Endothelial cell (in vitro differentiated cells): ENCODE measurements around the gene COTL1. TPM values are rescaled to one million over a fixed set of nuclear protein-coding genes. Genes with fewer than 3 reads are reported as not detected.
A peak's percentile ranks its signal among the peaks of the same experiment; 100 is the strongest.

Experiments
- DNase-seq: peaks from one replicate; pipeline ENCODE4 v3.0.0; 2021; ENCODE audit warnings: low spot score
- H3K27ac Mint-ChIP-seq: one replicate; pipeline ENCODE4 v1.8.0; 2021; ENCODE audit warnings: mixed read lengths, inconsistent platforms; ENCODE audit not compliant: unreplicated experiment
- H3K27me3 Mint-ChIP-seq: one replicate; pipeline ENCODE4 v1.8.0; 2021; ENCODE audit warnings: mild to moderate bottlenecking, moderate library complexity, mixed read lengths, inconsistent platforms; ENCODE audit not compliant: unreplicated experiment
- H3K36me3 Mint-ChIP-seq: one replicate; pipeline ENCODE4 v1.8.0; 2021; ENCODE audit warnings: mild to moderate bottlenecking, low read depth, mixed read lengths, inconsistent platforms; ENCODE audit not compliant: unreplicated experiment
- H3K4me1 Mint-ChIP-seq: one replicate; pipeline ENCODE4 v1.8.0; 2021; ENCODE audit warnings: mild to moderate bottlenecking, mixed read lengths, inconsistent platforms; ENCODE audit not compliant: unreplicated experiment
- H3K4me3 Mint-ChIP-seq: one replicate; pipeline ENCODE4 v1.8.0; 2021; ENCODE audit warnings: mild to moderate bottlenecking, mixed read lengths, inconsistent platforms; ENCODE audit not compliant: unreplicated experiment
- H3K9me3 Mint-ChIP-seq: one replicate; pipeline ENCODE4 v1.8.0; 2021; ENCODE audit warnings: mixed read lengths, inconsistent platforms; ENCODE audit not compliant: unreplicated experiment
- CTCF ChIP-seq: fragments of 200-600 bp; sonication (generic); IDR thresholded peaks from one replicate; pipeline ENCODE4 v1.5.0; 2021; ENCODE audit warnings: antibody characterized with exemption; ENCODE audit not compliant: unreplicated experiment
- total RNA-seq: library from RNA; stranded (reverse); fragmentation: NEBNext Ultra II Directional; extraction: Animal tissue kit (Norgen Biotek cat#: 25700); gene quantifications from one replicate; pipeline ENCODE4 v1.2.1, GENCODE V29; 2021; ENCODE audit not compliant: unreplicated experiment

Gene COTL1
- total RNA-seq, 1 donor from 2014 or later, result 87.3 TPM

- TF ChIP-seq CTCF, result no peak
- Mint-ChIP-seq H3K27me3 (peaks cover 11% of the 10 kb centered on the region), H3K4me3 (no peak overlapping the region), H3K4me1 (peaks cover 10% of the 10 kb centered on the region), H3K36me3 (peaks cover 4% of the 10 kb centered on the region), H3K27ac (peak overlapping the region; percentile 27), H3K9me3 (no peaks in the 10 kb centered on the region)
- no peak for DNase-seq
Measured at GRCh38 chr16:84643674-84644073, 25.8 kb upstream of the COTL1 start.

DNA sequence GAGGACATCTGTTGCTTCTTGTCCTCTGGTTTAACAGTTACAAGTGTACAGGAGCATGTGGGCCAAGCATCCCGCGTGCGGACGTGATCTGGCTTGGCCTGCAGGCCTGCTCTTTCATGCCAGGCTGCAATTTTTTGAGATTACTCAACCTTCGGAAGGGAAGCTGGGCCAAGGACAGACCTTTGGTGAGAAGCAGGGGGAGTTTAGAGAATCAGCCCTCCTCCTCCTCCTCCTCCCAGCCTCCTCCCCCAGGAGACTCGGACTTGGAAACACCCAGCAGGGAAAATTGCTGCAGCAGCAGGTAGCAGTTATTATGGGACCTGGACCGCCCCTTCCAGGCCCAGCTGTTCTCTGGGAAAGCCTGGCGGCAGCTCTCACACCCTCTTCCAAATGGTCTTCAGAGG lies 25.3 kb upstream of the COTL1 start:
- no peaks in the 10 kb centered on the region for H3K9me3 Mint-ChIP-seq
- DNase-seq, result no peak
- H3K27ac Mint-ChIP-seq, result no peak overlapping the region
- TF ChIP-seq CTCF, result no peak
- no peak overlapping the region for H3K4me3 Mint-ChIP-seq
- H3K36me3 Mint-ChIP-seq, result peaks cover 4% of the 10 kb centered on the region
- H3K4me1 Mint-ChIP-seq, result peaks cover 10% of the 10 kb centered on the region
- peaks cover 11% of the 10 kb centered on the region for H3K27me3 Mint-ChIP-seq

DNA sequence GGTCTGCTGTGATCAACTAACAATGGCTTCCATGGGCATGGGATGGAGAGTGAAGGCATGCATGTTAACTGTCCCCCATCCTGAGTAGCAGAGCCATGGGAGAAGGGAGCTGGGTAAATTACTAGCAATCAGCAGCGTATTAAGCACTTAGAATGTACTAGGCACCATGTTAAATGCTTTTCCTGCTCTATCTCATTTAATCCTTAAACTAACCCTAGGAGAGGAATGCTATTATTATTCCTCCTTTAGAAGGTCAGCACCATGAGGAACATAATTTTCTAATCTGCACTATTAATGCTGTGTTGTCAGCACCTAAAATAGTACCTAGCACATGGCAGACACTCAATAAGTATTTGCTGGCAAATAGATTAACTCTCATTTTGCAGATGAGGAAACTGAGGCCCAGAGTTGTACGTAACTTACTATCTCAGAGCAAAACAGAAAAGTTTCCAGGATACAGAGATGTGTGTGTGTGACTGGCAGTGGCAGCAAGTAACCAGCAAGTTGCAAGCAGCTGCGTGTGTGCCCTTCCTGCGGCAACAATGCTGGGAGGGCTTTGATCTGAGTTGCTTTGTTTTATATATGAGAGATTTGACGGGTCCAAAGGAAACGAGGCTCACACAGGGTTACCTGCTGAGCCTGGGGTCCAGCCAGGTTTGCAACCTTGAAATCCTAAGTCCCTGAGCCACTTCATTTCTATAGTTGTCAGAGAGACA lies 23.9 kb upstream of the COTL1 start:
- DNase-seq, result no peak
- no peaks in the 10 kb centered on the region for H3K36me3 Mint-ChIP-seq
- no peak for TF ChIP-seq CTCF
- H3K27ac Mint-ChIP-seq, result peak overlapping the region; percentile 13
- H3K4me3 Mint-ChIP-seq, result no peak overlapping the region
- H3K9me3 Mint-ChIP-seq, result no peaks in the 10 kb centered on the region
- H3K27me3 Mint-ChIP-seq, result peaks cover 8% of the 10 kb centered on the region
- H3K4me1 Mint-ChIP-seq, result peaks cover 7% of the 10 kb centered on the region

- H3K27me3 Mint-ChIP-seq, result peaks cover 8% of the 10 kb centered on the region
- no peaks in the 10 kb centered on the region for H3K9me3 Mint-ChIP-seq
- no peak overlapping the region for H3K4me3 Mint-ChIP-seq
- no peak overlapping the region for H3K27ac Mint-ChIP-seq
- TF ChIP-seq CTCF, result no peak
- no peaks in the 10 kb centered on the region for H3K36me3 Mint-ChIP-seq
- no peak for DNase-seq
- H3K4me1 Mint-ChIP-seq, result peaks cover 7% of the 10 kb centered on the region
Measured at GRCh38 chr16:84640145-84640544, 22.3 kb upstream of the COTL1 start.

- Mint-ChIP-seq H3K27ac (no peak overlapping the region), H3K27me3 (peaks cover 7% of the 10 kb centered on the region), H3K36me3 (no peaks in the 10 kb centered on the region), H3K4me1 (peaks cover 7% of the 10 kb centered on the region), H3K9me3 (no peaks in the 10 kb centered on the region), H3K4me3 (no peak overlapping the region)
- no peak for DNase-seq
- no peak for TF ChIP-seq CTCF
Measured at GRCh38 chr16:84638231-84638806, 20.4 kb upstream of the COTL1 start.
